ENCODE results near the gene RPRD1B.

RPRD1B gene

DNA sequence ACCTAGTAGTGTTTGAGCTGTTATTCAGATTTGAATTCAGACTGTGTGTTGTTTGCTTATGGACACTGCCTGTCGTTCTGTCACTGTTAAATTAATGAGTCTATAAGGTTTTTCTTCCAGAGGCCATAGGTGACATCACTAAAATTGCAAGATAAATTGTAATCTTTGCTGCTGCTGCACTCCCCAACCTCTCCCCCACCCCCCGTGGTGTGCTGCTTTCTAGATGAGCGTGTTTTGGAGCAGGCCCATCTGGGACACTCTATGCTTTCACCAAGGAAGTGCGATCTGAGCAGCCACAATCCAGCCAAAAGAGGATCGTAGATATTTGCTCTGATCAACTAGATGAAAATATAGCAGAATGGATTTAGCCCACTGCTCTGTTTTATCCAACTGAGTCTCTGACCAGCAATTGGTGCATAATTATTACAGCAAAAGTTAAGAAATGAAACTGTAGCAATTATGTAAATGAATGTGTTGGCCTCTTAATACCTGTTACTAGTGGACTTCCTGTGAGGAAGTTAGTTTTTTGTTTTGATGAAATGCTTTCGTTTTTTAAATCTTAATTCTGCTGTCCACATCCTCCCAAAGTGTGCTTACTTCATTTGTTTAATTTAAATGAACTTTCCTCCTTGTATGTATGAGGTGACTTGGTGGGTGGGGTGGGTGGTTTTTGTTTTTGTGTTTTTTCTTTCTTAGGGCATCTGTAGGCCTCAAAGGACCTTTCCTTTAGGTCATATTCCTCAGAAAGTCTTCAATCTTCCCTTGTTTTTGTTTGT lies 58.1 kb downstream of the RPRD1B start:
- Histone ChIP-seq H3K9me3 (ENCODE audit: insufficient read depth, low read length) (no peaks in the 10 kb centered on the region), H3K9ac (ENCODE audit: low read length) (peak overlapping the region; percentile 80)

GRCh38 chr20:38092260-38092857 lies 58.8 kb downstream of the RPRD1B start:
- no peaks in the 10 kb centered on the region for H3K9me3 ChIP-seq (ENCODE audit: insufficient read depth, low read length)
- H3K79me2 ChIP-seq (ENCODE audit: low read length): peaks cover 16% of the 10 kb centered on the region
- no peaks in the 10 kb centered on the region for H4K20me1 ChIP-seq (ENCODE audit: insufficient read depth, low read length)
- peak overlapping the region; percentile 80 for H3K9ac ChIP-seq (ENCODE audit: low read length)
- peak overlapping the region; percentile 67 for H3K4me2 ChIP-seq (ENCODE audit: low read length)
- peak overlapping the region; percentile 7 for H3K4me3 ChIP-seq (ENCODE audit: low read length)
- H3K27me3 ChIP-seq (ENCODE audit: low read depth, low read length): no peaks in the 10 kb centered on the region
- peaks cover 44% of the 10 kb centered on the region for H3K36me3 ChIP-seq (replicated peaks; ENCODE audit: low read depth, low read length)
- no peak overlapping the region for H2AFZ ChIP-seq (ENCODE audit: low read depth, low read length)
- H3K4me1 ChIP-seq (ENCODE audit: low read length): peaks cover 78% of the 10 kb centered on the region
- peak overlapping the region; percentile 93 for H3K27ac ChIP-seq (ENCODE audit: low read length)
- TF ChIP-seq EZH2phosphoT487 (IDR thresholded peaks at IDR 0.05; ENCODE audit: low read depth): no peak
- TF ChIP-seq, protein P1, sequence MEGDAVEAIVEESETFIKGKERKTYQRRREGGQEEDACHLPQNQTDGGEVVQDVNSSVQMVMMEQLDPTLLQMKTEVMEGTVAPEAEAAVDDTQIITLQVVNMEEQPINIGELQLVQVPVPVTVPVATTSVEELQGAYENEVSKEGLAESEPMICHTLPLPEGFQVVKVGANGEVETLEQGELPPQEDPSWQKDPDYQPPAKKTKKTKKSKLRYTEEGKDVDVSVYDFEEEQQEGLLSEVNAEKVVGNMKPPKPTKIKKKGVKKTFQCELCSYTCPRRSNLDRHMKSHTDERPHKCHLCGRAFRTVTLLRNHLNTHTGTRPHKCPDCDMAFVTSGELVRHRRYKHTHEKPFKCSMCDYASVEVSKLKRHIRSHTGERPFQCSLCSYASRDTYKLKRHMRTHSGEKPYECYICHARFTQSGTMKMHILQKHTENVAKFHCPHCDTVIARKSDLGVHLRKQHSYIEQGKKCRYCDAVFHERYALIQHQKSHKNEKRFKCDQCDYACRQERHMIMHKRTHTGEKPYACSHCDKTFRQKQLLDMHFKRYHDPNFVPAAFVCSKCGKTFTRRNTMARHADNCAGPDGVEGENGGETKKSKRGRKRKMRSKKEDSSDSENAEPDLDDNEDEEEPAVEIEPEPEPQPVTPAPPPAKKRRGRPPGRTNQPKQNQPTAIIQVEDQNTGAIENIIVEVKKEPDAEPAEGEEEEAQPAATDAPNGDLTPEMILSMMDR (IDR thresholded peaks at IDR 0.05; ENCODE audit: low read depth, low read length): no peak

More for the DNA sequence above, 58.1 kb downstream of the RPRD1B start:
- H2AFZ ChIP-seq (ENCODE audit: low read depth, low read length): no peak overlapping the region
- H3K4me2 ChIP-seq (ENCODE audit: low read length): peak overlapping the region; percentile 67
- H3K36me3 ChIP-seq (replicated peaks; ENCODE audit: low read depth, low read length): peaks cover 44% of the 10 kb centered on the region
- no peaks in the 10 kb centered on the region for H3K27me3 ChIP-seq (ENCODE audit: low read depth, low read length)
- peak overlapping the region; percentile 93 for H3K27ac ChIP-seq (ENCODE audit: low read length)
- H3K79me2 ChIP-seq (ENCODE audit: low read length): peaks cover 16% of the 10 kb centered on the region
- TF ChIP-seq, protein P1 (IDR thresholded peaks at IDR 0.05; ENCODE audit: low read depth, low read length): no peak
- TF ChIP-seq EZH2phosphoT487 (IDR thresholded peaks at IDR 0.05; ENCODE audit: low read depth): no peak
- H3K4me3 ChIP-seq (ENCODE audit: low read length): peak overlapping the region; percentile 7
- no peaks in the 10 kb centered on the region for H4K20me1 ChIP-seq (ENCODE audit: insufficient read depth, low read length)
- H3K4me1 ChIP-seq (ENCODE audit: low read length): peaks cover 71% of the 10 kb centered on the region

GRCh38 chr20:38092915-38093314 lies 59.4 kb downstream of the RPRD1B start:
- Histone ChIP-seq H3K9ac (ENCODE audit: low read length) (peak overlapping the region; percentile 80), H3K36me3 (replicated peaks; ENCODE audit: low read depth, low read length) (peaks cover 40% of the 10 kb centered on the region), H3K4me1 (ENCODE audit: low read length) (peaks cover 83% of the 10 kb centered on the region), H3K4me2 (ENCODE audit: low read length) (peak overlapping the region; percentile 67), H3K9me3 (ENCODE audit: insufficient read depth, low read length) (no peaks in the 10 kb centered on the region), H2AFZ (ENCODE audit: low read depth, low read length) (no peak overlapping the region), H3K79me2 (ENCODE audit: low read length) (peaks cover 16% of the 10 kb centered on the region), H3K4me3 (ENCODE audit: low read length) (peak overlapping the region; percentile 7; the same call in 1 of the 2 replicates), H3K27ac (ENCODE audit: low read length) (peak overlapping the region; percentile 93), H4K20me1 (ENCODE audit: insufficient read depth, low read length) (no peaks in the 10 kb centered on the region), H3K27me3 (ENCODE audit: low read depth, low read length) (no peaks in the 10 kb centered on the region)
- no peak for TF ChIP-seq EZH2phosphoT487 (IDR thresholded peaks at IDR 0.05; ENCODE audit: low read depth)

DNA sequence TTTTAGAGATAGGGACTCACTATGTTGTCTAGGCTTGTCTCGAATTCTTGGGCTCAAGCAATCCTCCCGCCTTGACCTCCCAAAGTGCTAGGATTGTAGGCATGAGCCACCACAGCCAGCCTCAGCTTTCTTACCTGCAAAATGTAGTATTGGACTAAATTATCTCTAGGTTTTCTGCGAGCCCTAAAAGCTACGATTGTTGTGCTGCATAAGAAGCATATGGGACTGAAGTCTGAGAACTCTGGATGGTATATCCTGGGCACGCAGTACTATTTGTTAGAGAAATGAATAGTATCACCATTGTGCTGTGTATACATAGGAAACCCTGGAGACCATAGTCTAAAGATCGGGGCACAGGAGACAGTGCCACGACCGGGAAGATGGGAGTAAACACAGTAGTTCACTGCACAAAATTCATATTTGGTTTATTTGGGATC lies 60.1 kb downstream of the RPRD1B start:
- peaks cover 33% of the 10 kb centered on the region for H3K36me3 ChIP-seq (replicated peaks; ENCODE audit: low read depth, low read length)
- no peak overlapping the region for H2AFZ ChIP-seq (ENCODE audit: low read depth, low read length)
- H3K9me3 ChIP-seq (ENCODE audit: insufficient read depth, low read length): no peaks in the 10 kb centered on the region
- TF ChIP-seq, protein P1 (IDR thresholded peaks at IDR 0.05; ENCODE audit: low read depth, low read length): no peak
- TF ChIP-seq EZH2phosphoT487 (IDR thresholded peaks at IDR 0.05; ENCODE audit: low read depth): no peak
- H3K4me1 ChIP-seq (ENCODE audit: low read length): peaks cover 87% of the 10 kb centered on the region
- peaks cover 16% of the 10 kb centered on the region for H3K79me2 ChIP-seq (ENCODE audit: low read length)
- H4K20me1 ChIP-seq (ENCODE audit: insufficient read depth, low read length): no peaks in the 10 kb centered on the region
- H3K4me3 ChIP-seq (ENCODE audit: low read length): peak overlapping the region; percentile 25
- peak overlapping the region; percentile 93 for H3K27ac ChIP-seq (ENCODE audit: low read length)
- peak overlapping the region; percentile 67 for H3K4me2 ChIP-seq (ENCODE audit: low read length)
- H3K27me3 ChIP-seq (ENCODE audit: low read depth, low read length): no peaks in the 10 kb centered on the region
- peak overlapping the region; percentile 80 for H3K9ac ChIP-seq (ENCODE audit: low read length)

Data from OCI-LY3 (cell line).